Epithelial cell of alveolus of lung (primary cell): ENCODE results near the gene GBP1. TPM values are rescaled to one million over a fixed set of nuclear protein-coding genes. Genes with fewer than 3 reads are reported as not detected.

Source experiments
- total RNA-seq: library from RNA; depleted of rRNA; stranded (reverse); fragments of >200 nt; gene quantifications from 2 replicates; pipeline ENCODE4 v1.2.1, GENCODE V29; 2015

The GBP1 gene
- total RNA-seq: 22.9 and 38.1 TPM in 2 replicates

GRCh38 chr1:89065079-89065868 is at the start of gene GBP1:
Gene GBP1 (minus strand): TSS chr1:89065208. CDS start chr1:89063234, 1,974 bp downstream.

GRCh38 chr1:89022167-89022959 is 42.6 kb downstream of the GBP1 start, which contains the start of gene GBP3:
Gene GBP3 (minus strand): TSS chr1:89022866. CDS start chr1:89020721, 2,145 bp downstream.

Other genes with a start within 250 kb of the GBP1 start
- gene GTF2B, start 173.6 kb downstream of the GBP1 start, total RNA-seq: 28.2 and 40.8 TPM in 2 replicates
- 29.5 and 37.6 TPM in 2 replicates for gene KYAT3, start 72.6 kb downstream of the GBP1 start, total RNA-seq
- 10.2 and 16.2 TPM in 2 replicates for gene RBMXL1, start 72.6 kb downstream of the GBP1 start, total RNA-seq
- gene GBP3, start 42.3 kb downstream of the GBP1 start, total RNA-seq: 23.7 and 25.6 TPM in 2 replicates
- gene GBP2, start 60.9 kb upstream of the GBP1 start, total RNA-seq: 5.8 and 11.2 TPM in 2 replicates
- gene GBP7, start 110.8 kb upstream of the GBP1 start, total RNA-seq: not detected in 2 replicates
- gene GBP4, start 133.7 kb upstream of the GBP1 start, total RNA-seq: 1.0 TPM in 1 of 2 replicates, not detected in the other
- not detected in 2 replicates for gene GBP5, start 207.7 kb upstream of the GBP1 start, total RNA-seq